Measurements from ENCODE around the gene NPFFR2. TPM values are rescaled to one million over a fixed set of nuclear protein-coding genes. Genes with fewer than 3 reads are reported as not detected.

The NPFFR2 gene
- polyA plus RNA-seq, 2 donors, result not detected

Other genes starting within 250 kb of the NPFFR2 start
- not detected for gene GC, start 247.9 kb upstream of the NPFFR2 start, polyA plus RNA-seq

Measured in esophagus (tissue), 2 donors.